Nephron progenitor cell (in vitro differentiated cells): ENCODE measurements around the gene STN1.

Experiments
- DNase-seq: peaks from one replicate; pipeline ENCODE4 v3.0.0; 2021
- H3K27ac Mint-ChIP-seq: 2 replicates; pipeline ENCODE4 v1.8.0; 2021; ENCODE audit warnings: mild to moderate bottlenecking, moderate library complexity, mixed read lengths
- H3K27me3 Mint-ChIP-seq: 2 replicates; pipeline ENCODE4 v1.8.0; 2021; ENCODE audit warnings: mild to moderate bottlenecking, low read depth, mixed read lengths; ENCODE audit not compliant: poor library complexity
- H3K36me3 Mint-ChIP-seq: 2 replicates; pipeline ENCODE4 v1.8.0; 2021; ENCODE audit warnings: low read depth, mixed read lengths
- H3K4me1 Mint-ChIP-seq: 2 replicates; pipeline ENCODE4 v1.8.0; 2021; ENCODE audit warnings: mixed read lengths
- H3K4me3 Mint-ChIP-seq: 2 replicates; pipeline ENCODE4 v1.8.0; 2021; ENCODE audit warnings: mild to moderate bottlenecking, moderate library complexity, mixed read lengths
- H3K9me3 Mint-ChIP-seq: 2 replicates; pipeline ENCODE4 v1.8.0; 2021; ENCODE audit warnings: mild to moderate bottlenecking, moderate library complexity, mixed read lengths
- TF ChIP-seq, protein P1 (sequence below): fragments of 200-600 bp; sonication (generic); IDR thresholded peaks from 2 replicates; pipeline ENCODE4 v1.5.0; 2021; ENCODE audit warnings: antibody characterized with exemption

The STN1 gene

DNA sequence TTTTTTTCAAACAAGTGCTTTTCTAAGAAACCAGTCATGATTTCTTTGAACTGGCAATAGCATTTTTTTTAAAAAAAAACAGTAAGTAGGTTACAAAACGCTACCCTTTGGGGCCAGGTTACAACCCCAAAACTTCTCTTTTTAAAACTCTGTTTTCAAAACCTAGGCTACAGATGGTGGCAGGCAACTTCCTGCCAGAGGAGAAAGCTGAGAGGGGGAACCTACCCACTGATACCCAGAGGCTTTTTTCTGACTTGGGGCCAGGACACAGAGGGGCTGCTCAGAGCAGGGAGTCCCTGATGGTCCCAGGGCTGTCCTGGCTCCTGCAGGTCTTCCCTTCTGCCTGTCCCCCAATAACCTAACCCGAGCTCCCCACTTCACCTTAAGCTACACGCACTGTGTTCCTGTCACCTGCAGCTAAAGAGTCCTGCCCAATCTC lies 6.9 kb downstream of the STN1 start:
- Mint-ChIP-seq H3K9me3 (peaks cover 10% of the 10 kb centered on the region), H3K36me3 (peaks cover 30% of the 10 kb centered on the region), H3K4me3 (no peak overlapping the region), H3K27me3 (no peaks in the 10 kb centered on the region), H3K4me1 (peaks cover 52% of the 10 kb centered on the region), H3K27ac (peak overlapping the region; percentile 43)
- TF ChIP-seq, protein P1, sequence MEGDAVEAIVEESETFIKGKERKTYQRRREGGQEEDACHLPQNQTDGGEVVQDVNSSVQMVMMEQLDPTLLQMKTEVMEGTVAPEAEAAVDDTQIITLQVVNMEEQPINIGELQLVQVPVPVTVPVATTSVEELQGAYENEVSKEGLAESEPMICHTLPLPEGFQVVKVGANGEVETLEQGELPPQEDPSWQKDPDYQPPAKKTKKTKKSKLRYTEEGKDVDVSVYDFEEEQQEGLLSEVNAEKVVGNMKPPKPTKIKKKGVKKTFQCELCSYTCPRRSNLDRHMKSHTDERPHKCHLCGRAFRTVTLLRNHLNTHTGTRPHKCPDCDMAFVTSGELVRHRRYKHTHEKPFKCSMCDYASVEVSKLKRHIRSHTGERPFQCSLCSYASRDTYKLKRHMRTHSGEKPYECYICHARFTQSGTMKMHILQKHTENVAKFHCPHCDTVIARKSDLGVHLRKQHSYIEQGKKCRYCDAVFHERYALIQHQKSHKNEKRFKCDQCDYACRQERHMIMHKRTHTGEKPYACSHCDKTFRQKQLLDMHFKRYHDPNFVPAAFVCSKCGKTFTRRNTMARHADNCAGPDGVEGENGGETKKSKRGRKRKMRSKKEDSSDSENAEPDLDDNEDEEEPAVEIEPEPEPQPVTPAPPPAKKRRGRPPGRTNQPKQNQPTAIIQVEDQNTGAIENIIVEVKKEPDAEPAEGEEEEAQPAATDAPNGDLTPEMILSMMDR, result no peak
- DNase-seq, result no peak

DNA sequence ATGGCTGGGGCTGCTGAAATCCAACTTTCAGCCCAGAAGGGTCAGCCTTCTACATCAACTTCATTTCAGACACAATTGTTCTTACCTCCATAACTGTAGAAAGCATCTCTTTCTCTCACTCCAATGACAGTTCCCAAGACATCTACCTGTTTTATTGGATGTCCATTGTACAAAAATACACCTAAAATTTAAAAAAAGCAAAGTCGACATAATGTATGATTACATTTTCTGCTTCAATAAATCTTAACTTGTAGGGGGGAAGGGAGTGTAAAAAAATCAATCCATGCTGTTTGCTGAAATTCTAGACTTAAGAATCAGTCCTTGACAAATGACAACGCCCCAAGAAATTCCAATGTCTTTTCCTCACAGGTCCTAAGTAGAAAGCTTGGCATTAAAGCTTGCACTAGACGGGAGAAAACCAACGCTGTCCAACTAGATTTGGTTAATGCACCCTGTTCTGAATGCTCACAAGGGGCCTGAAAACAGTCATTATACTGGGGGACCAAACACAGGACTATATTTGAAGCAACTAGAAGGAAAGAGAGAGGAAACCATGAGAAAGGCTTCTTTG lies 7.5 kb downstream of the STN1 start:
- H3K4me3 Mint-ChIP-seq, result no peak overlapping the region
- peaks cover 50% of the 10 kb centered on the region for H3K4me1 Mint-ChIP-seq
- no peaks in the 10 kb centered on the region for H3K27me3 Mint-ChIP-seq
- no peak for DNase-seq
- peaks cover 25% of the 10 kb centered on the region for H3K36me3 Mint-ChIP-seq
- peaks cover 9% of the 10 kb centered on the region for H3K9me3 Mint-ChIP-seq
- TF ChIP-seq, protein P1, result no peak
- H3K27ac Mint-ChIP-seq, result peak overlapping the region; percentile 4

DNA sequence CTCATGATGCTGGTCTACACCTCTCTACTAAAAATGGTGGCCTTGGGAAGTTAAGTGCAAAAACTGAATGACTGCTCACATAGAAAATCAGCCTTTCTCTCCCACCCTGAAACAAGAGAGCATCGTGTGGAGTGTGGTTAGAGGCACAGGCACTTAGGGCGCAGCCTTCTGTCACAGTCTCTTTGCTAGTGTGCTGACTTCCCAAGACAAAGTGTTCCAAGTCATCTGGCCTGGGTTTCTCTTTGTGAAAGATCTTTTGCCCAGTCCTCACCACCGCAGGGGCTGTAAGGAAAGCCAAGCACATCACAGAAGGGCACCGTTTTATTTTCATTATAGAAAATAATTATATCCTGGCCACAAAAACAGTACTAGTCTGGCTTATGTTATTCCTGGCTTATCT lies 12.5 kb downstream of the STN1 start:
- Mint-ChIP-seq H3K9me3 (no peaks in the 10 kb centered on the region), H3K4me1 (peaks cover 21% of the 10 kb centered on the region), H3K27ac (peak overlapping the region; percentile 66), H3K36me3 (peaks cover 24% of the 10 kb centered on the region), H3K4me3 (no peak overlapping the region), H3K27me3 (no peaks in the 10 kb centered on the region)
- TF ChIP-seq, protein P1, result no peak
- DNase-seq, result no peak

DNA sequence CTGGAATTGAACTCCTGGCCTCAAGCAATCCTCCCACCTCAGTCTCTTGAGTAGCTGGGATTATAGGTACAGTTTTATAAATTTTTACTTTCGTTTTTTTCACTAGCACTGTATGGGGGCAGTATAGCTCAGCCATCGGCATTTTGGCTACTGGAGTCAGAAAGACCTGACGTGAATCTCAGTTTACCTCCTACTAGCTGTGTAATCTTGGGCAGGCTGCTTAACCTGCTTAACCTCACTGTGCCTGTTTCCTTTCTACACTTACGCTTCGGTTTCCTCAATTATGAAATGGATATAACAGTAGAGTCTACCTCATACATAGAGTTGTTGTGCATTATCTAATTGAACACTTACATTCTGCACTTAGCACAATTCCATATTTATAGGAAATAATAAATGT lies 16.7 kb downstream of the STN1 start:
- no peaks in the 10 kb centered on the region for H3K9me3 Mint-ChIP-seq
- no peak overlapping the region for H3K4me3 Mint-ChIP-seq
- DNase-seq, result no peak
- H3K36me3 Mint-ChIP-seq, result peaks cover 43% of the 10 kb centered on the region
- H3K27ac Mint-ChIP-seq, result no peak overlapping the region
- peaks cover 43% of the 10 kb centered on the region for H3K4me1 Mint-ChIP-seq
- H3K27me3 Mint-ChIP-seq, result no peaks in the 10 kb centered on the region
- TF ChIP-seq, protein P1, result no peak

DNA sequence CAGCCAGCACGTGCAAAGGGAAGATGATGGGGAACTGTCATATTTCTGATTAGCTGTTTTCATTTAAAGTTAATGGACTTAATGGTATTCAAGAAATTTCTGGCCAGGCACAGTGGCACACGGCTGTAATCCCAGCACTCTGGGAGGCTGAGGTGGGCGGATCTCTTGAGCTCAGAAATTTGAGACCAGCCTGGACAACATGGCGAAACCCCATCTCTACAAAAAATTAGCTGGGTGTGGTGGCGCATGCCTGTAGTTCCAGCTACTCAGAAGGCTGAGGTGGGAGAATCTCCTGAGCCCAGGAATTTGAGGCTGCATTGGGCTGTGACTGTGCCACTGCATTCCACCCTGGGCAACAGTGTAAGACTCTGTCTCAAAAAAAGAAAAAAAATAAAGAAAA lies 18.7 kb downstream of the STN1 start:
- peaks cover 39% of the 10 kb centered on the region for H3K36me3 Mint-ChIP-seq
- H3K4me1 Mint-ChIP-seq, result peaks cover 63% of the 10 kb centered on the region
- no peak overlapping the region for H3K27ac Mint-ChIP-seq
- no peaks in the 10 kb centered on the region for H3K9me3 Mint-ChIP-seq
- no peaks in the 10 kb centered on the region for H3K27me3 Mint-ChIP-seq
- TF ChIP-seq, protein P1, result no peak
- no peak overlapping the region for H3K4me3 Mint-ChIP-seq
- no peak for DNase-seq

DNA sequence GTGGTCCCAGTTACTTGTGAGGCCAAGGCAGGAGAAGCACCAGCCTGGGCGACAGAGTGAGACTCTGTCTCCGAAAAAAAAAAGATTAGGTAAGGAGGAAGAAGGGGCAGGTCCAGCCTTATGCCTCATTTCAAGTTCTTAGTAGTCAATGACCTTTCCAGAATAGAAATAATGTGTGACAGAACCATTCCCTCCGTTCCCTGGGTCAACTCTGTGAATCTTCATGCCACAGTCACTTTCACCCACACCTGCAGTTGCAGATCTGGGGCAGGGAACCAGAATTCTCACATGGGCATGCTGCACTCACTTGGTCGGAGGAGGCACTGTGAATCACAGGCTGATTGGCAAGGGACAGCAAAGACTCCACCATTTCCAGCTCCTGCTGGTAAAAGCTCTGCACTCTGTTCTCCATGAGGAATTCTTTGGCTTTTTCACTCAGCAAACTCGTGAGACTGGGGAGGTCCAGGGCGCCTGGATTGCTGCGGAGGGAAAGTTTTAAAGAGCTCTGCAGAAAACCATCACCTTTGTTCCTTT lies 20.7 kb downstream of the STN1 start:
- TF ChIP-seq, protein P1, result no peak
- H3K27me3 Mint-ChIP-seq, result peaks cover 5% of the 10 kb centered on the region
- H3K4me3 Mint-ChIP-seq, result no peak overlapping the region
- no peak for DNase-seq
- peaks cover 83% of the 10 kb centered on the region for H3K4me1 Mint-ChIP-seq
- no peaks in the 10 kb centered on the region for H3K9me3 Mint-ChIP-seq
- H3K36me3 Mint-ChIP-seq, result peaks cover 35% of the 10 kb centered on the region
- no peak overlapping the region for H3K27ac Mint-ChIP-seq
